ENCODE data around the gene MLLT6. TPM values are rescaled to one million over a fixed set of nuclear protein-coding genes. Genes with fewer than 3 reads are reported as not detected.

The MLLT6 gene
- total and polyA plus RNA-seq, 2 of the 13 experiments (the other 11 are each of a cell fraction or from before 2014, with no cell fraction given), result 50.7 to 69.5 TPM

GRCh38 chr17:38657824-38658740 is 47.0 kb upstream of the MLLT6 start:
- ATAC-seq (no peak; the same call in 2 of the 3 replicates), DNase-seq (ENCODE audit: low spot score) (no peak), FAIRE-seq (no peak)
- H3K4me3 ChIP-seq (replicated peaks in 1 of 3; ENCODE audit: insufficient read depth in 1 of 3, low read depth in 2 of 3, low read length in 3 of 3), result peak overlapping the region in 1 of 3 experiments; percentile 67; a peak in 1 of 6 replicates
- no peaks in the 10 kb centered on the region for H3K27me3 ChIP-seq (ENCODE audit: control insufficient read depth in 1 of 2, insufficient read depth in 2 of 2, low read length in 2 of 2)
- WGBS (ENCODE audit: low lambda C conversion rate), result 54% methylated on average over 12 of the region's 15 CpGs
- no peaks in the 10 kb centered on the region for H3K36me3 ChIP-seq (replicated peaks in 1 of 2; ENCODE audit: control insufficient read depth in 1 of 2, insufficient read depth in 2 of 2, low read length in 2 of 2)
- H3K4me1 ChIP-seq (ENCODE audit: insufficient read depth, low read length), result peaks cover 93% of the 10 kb centered on the region
- TSS peak; percentile 92 for BruUV-seq (replicated peaks)
- H4K20me1 ChIP-seq (ENCODE audit: insufficient read depth, low read length), result no peaks in the 10 kb centered on the region
- peak overlapping the region; percentile 98 for H3K27ac ChIP-seq (ENCODE audit: extremely low read length, insufficient read depth, low read length)
- POLR2A ChIA-PET, result interaction anchor here (0.6 to 9.9 kb wide), 30 partner anchors 9 to 309 kb away, joined by 3 to 291 read pairs (median 7); partner anchors contain the start of genes EPOP, LASP1, MLLT6 and SRCIN1
- no peak overlapping the region for H2AFZ ChIP-seq (ENCODE audit: low read length)
- H3K9me3 ChIP-seq (ENCODE audit: low read length), result no peaks in the 10 kb centered on the region
- peak overlapping the region; percentile 82 for H3K4me2 ChIP-seq (ENCODE audit: low read depth, low read length)
- CTCF ChIA-PET (ENCODE audit: low intra/inter-chr PET ratio, low total read pairs), result interaction anchor here (1.8 kb wide), 1 partner anchor 52 kb away, joined by 17 read pairs; the partner anchor contains the start of gene SRCIN1
- peak overlapping the region; percentile 87 for H3K9ac ChIP-seq (ENCODE audit: insufficient read depth, low read depth, low read length)
- intact Hi-C loops (cut with micrococcal nuclease; ENCODE audit: unreplicated experiment) (loop anchor here (1.0 kb wide), 4 partner anchors 37 to 52 kb away; no protein-coding TSS in a partner anchor), in situ Hi-C loops (cut with HindIII; ENCODE audit: extremely low pct_ligation_motif_present, low pct_unique_long_range_greater_than_20kb) (loop anchor here (5.0 kb wide), 1 partner anchor 51 kb away; the partner anchor contains the start of gene SRCIN1)
- H3K79me2 ChIP-seq (ENCODE audit: insufficient read depth, low read length), result no peaks in the 10 kb centered on the region
- TF ChIP-seq TIGD3 (CRISPR knock-in tag; IDR thresholded peaks at IDR 0.05; ENCODE audit: borderline replicate concordance) (0 out of 2 replicates have a peak, but pooled peaks have one; percentile 8), DNMT3B (CRISPR knock-in tag; conservative IDR thresholded peaks at IDR 0.05) (no peak), TEAD3 (CRISPR knock-in tag; optimal IDR thresholded peaks at IDR 0.05; ENCODE audit: borderline replicate concordance) (peak; percentile 3), ZNF34 (CRISPR knock-in tag; IDR thresholded peaks at IDR 0.05; ENCODE audit: borderline replicate concordance) (no peak), ATF7-NPFF (CRISPR knock-in tag; IDR thresholded peaks at IDR 0.05; ENCODE audit: low read depth) (peak; percentile 14; the same call in 1 of the 2 replicates), ERF (CRISPR knock-in tag; IDR thresholded peaks at IDR 0.05) (no peak; the same call in 1 of the 2 replicates), ZNF800 (CRISPR knock-in tag; IDR thresholded peaks at IDR 0.05) (0 out of 2 replicates have a peak, but pooled peaks have one; percentile 14), MEIS1 (CRISPR knock-in tag; IDR thresholded peaks at IDR 0.05; ENCODE audit: borderline replicate concordance) (0 out of 2 replicates have a peak, but pooled peaks have one; percentile 8), ZFY (CRISPR knock-in tag; IDR thresholded peaks at IDR 0.05) (peak; percentile 12), ZHX2 (IDR thresholded peaks at IDR 0.05; ENCODE audit: low read depth) (no peak), ZHX2 (CRISPR knock-in tag; IDR thresholded peaks at IDR 0.05; ENCODE audit: borderline replicate concordance) (0 out of 2 replicates have a peak, but pooled peaks have one; percentile 29), CREB1 (IDR thresholded peaks at IDR 0.05) (no peak), CREB1 (CRISPR knock-in tag; IDR thresholded peaks at IDR 0.05) (no peak)

Data from HepG2 (cell line).